Fibroblast of peridontal ligament (primary cell): ENCODE results near the gene ARHGEF1.

Experiments used
- DNase-seq: peaks from one replicate; pipeline ENCODE4 v3.0.0-alpha.2; 2010; ENCODE audit errors: extremely low read depth

Gene ARHGEF1

DNA sequence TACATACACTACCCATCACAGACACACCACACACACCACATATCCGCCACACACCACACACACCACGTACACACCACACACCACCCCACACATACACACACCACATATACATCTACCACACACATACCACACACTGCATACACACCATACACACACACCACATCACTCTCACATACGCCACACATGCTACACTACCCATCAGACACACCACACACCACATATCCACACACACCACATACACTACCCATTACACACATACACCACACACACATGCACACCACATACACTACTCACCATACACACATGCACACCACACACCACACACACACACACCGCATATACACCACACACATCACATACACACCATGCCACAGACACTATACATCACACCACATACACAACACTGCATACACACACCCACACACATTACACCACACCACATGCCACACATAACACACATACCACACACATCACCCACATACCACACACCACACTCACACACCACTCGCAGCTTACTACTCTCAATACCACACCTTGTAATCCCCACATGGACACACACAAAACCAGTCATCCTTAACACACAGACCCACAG, 35.8 kb downstream of the ARHGEF1 start:
- DNase-seq, result no peak

DNA sequence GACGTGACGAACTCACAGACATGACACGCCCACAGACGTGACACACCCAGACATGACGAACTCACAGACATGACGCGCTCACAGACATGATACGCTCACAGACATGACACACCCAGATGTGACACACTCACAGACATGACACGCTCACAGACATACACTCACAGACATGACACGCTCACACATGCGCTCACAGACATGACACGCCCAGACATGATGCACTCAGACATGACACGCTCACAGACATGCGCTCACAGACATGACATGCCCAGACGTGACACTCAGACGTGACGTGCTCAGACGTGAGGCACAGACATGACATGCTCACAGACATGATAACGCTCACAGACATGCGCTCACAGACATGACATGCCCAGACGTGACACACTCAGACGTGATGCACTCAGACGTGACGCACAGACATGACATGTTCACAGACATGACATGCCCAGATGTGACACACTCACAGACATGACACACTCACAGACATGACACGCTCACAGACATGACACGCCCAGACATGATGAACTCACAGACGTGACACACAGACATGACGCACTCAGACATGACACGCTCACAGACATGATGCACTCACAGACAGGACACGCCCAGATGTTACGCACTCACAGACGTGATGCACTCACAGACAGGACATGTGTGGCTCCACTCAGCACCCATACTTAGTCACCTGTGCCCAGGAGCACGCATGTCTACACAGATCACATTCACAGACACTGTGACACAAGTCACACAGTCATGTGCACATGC, 37.1 kb downstream of the ARHGEF1 start:
- no peak for DNase-seq

DNA sequence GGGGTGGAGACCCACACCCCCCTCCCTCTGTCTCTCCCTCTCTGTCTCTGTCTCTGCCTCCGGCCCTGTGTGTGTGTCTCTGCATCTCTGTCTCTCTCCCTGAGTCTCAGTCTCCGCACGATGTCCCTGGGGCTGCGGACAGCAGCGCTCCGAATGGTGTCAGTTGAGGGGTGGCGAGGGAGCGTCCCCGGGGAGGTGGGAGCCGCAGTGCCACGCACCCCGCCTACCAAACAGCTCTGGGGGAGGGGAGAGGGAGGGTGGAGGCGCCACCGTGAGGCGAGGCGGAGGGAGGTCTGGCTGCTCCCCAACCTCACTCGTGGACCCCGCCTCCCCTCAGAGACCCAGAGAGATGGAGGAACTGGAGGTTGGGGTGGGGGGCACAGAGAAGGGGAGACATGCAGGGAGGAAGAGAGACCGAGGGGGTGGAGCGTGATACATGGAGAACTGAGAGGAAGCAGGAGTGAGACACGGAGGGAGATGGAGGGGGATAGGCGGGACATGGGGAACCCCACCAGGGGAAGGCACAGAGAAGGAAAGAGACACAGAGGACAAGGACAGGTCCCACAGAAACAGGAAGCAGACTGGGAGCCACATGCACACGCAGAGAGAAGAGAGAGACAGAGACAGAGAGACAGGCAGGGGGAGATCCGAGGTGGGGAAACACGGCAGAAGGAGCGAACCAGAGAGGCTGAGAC, 38.0 kb downstream of the ARHGEF1 start:
- no peak for DNase-seq

DNA sequence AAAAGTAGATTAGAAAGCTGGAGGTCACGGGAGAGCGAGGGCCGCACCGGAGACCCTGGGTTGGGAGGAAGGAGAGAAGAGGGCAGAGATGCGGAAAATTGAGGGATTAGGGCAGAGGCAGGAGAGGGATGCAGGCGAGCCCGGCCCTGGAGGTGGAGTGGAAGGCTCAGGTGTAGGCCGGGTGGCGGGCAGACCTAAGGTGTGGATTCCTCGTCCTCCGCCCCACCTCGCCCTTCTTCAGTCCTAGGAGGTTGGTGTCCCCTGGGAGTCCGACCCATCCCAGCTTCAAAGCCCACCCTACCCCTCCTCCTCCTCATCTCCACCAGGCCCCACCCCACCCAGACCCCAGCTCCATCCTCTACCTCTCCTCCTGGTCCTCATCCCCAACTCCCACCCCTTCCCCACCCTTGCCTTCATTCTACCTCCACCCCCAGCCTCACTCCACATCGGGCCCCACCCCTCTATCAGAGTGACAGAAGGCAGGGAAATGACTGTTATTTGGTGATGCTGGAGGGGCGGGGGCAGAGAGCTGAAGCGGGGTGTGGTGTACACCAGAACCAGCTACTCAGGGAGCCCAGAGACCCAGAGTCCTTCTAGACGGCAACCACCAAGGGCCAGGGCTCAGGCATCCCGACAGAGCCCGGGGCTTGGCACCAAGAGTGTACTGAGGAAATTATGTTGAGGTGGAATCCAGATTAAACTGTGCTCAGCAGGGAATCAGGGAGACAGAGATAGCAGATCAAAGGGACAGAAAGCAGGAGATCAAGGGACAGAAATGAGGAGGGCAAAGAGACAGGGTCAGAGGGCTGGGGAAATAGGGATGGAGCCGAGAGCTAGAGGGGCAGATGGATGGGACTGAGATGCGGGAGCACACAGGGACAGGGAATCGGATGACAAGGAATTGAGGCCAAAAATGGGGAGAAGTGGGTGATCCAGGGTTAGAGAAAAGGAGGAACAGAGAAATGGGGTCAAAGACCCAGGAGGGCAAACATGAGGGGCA, 38.9 kb downstream of the ARHGEF1 start:
- no peak for DNase-seq

DNA sequence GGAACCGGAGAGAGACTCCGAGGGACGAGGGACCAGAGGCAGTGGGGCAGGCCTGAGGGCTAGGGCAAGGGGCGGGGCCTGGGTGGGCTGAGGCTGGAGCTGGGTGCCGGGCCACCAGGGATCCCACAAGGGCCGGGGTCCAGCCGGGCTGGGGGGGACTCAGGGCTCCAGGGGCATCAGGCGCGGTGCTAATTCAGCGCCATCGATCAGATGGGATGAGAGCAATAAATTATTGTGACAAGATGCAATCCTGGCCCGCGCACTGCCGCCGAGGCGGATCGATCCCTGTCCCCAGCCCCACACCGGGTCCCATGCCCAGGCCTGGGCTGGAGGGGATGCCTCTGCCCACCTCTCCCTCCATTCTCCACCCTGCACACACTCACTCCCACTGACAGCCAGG, 39.6 kb downstream of the ARHGEF1 start:
- no peak for DNase-seq

DNA sequence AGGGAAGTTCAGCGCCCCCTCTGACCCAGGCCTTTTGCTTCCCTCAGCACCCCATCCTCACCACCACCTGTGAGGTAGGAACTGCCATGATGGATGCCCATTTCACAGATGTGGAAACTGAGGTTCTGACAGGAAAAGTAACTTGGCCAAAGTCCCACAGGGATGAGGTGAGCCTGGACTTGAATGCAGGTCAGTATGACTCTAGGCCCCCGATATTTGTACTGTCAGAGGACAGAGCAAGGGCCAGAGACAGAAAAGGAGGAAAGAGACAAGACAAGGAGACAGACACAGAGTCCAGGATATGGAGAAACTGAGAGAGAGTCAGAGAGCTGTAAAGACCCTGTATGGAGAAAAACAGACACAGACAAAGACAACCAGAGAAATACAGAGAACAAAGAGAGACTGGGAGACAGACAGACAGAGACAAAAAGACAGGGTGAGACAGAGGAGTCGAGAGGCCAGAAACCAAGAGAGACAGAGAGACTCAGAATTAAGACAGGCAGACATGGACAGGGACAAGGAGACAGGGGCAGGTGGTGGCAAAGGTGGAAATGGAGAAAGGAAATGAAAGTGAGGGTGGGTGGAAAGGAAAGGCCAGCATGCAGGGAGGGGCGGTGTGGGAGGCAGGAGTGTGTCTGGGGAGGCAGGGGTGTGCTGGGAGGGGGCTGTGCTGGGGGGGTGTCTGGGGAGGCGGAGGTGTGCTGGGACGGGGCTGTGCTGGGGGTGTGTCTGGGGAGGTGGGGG, 40.2 kb downstream of the ARHGEF1 start:
- DNase-seq, result no peak

DNA sequence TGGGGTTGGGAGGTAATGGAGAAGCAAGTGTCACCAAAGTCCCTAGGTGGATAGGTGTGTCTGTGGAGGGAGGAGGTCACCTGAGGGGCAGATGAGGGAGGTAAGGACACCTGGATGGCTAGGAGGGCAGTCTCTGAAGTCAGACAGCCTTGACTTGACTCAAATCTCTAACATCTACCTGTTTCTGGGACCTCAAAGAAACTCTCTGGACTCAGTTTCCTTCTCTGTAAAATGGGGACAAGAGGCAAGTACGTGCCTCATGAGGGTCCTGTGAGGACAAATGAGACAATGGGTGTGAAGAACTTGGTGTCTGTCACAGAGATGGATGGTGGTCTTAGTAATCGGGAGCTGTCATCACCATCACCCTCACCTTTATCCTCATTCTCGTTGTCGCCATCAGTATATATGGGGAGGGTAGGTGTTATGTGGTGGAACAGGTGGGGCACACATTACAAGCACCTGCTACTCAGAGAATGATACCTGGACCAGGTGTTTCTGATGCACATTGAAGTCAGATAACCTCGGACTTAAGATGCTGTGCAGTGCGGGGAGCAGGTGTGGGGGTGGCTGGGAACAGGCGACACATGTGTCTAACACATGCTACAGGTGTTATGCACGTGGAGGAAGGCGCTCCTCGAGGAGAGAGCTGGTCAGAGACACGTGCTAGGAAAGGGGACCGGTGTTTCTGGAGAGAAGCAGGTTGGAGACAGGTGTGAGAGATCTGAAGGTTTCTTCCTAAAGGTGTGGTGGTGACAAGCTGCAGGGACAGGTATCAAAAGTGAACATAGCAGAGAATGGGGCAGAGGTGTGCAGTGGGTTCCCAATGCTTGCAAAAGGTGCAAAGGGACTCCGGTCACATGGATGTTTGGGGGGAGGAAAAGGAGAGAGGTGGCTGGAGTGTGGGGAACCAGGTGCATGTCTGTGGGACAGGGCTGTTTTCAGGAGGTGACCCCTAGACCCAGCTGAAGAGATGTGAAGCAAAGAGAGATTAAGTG, 41.5 kb downstream of the ARHGEF1 start:
- no peak for DNase-seq

DNA sequence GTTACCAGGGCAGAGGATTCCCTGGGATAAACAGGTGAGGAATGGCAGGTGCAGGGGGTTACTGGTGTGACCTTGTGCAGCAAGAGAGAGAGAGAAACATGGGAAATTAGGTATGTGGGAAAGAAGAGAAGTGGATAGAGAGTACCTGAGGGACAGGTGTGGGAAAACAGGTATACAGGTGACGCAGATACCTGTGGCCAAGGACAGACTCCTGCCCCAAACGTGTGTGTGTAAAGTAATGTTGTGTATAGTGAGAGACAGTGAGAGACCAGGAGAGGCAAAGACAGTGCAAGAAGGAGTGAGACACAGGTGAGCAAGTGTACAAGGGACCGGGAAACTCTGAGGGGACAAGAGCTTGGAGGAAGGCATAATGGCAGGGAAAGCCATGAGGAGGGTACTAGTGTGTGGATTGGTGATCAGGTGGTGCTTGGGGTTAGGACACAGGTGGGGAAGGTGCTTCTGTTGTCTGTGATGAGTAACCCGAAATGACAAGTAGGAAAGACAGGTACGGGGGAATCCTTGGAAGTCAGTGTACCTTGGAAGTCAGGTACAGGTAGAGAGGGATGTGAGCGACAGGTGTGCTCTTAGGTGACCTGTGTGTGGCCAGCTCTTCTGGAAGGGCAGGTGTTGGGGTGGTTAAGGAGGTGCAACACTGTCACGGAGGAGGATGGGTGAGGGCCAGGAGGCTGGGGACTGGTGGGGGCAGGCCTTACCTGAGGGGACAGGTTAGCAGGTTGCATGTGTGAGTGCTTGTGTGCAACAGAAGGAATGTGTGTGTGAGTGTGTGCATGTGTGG, 42.4 kb downstream of the ARHGEF1 start:
- no peak for DNase-seq

DNA sequence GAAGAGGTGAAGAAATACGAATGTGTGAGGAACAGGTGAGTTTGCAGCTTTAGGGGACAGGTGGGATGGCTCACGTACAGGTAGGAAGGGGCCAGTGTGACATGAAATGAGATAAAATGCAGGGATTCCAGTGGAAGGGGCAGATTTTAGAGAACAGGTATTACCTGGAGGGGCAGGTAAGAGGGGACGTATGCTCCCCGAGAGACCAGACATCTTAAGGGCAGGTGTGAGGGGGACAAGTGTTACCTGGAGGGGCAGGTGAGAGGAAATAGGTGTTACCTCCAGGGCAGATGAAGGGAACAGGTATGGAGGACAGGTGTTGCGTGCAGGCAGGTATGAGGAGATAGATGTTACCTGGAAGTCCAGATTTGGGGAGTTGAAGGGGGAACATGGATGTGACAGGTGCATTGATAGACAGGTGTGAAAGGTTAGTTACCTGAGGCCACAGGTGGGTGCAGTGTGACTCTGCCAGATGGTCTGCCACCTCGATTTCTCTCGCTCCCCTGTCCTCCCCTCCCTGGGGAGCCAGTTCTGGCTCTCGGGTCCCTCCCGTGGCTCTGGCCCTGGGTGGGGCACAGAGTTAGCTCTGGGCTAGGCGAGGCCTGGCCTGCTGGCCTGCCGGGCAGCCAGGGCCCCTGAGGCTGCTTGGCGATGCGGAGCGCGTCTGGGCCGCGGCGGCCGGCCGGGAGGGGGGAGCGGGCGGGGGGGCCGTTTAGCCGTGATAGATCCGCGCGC, 43.2 kb downstream of the ARHGEF1 start:
- DNase-seq, result no peak

DNA sequence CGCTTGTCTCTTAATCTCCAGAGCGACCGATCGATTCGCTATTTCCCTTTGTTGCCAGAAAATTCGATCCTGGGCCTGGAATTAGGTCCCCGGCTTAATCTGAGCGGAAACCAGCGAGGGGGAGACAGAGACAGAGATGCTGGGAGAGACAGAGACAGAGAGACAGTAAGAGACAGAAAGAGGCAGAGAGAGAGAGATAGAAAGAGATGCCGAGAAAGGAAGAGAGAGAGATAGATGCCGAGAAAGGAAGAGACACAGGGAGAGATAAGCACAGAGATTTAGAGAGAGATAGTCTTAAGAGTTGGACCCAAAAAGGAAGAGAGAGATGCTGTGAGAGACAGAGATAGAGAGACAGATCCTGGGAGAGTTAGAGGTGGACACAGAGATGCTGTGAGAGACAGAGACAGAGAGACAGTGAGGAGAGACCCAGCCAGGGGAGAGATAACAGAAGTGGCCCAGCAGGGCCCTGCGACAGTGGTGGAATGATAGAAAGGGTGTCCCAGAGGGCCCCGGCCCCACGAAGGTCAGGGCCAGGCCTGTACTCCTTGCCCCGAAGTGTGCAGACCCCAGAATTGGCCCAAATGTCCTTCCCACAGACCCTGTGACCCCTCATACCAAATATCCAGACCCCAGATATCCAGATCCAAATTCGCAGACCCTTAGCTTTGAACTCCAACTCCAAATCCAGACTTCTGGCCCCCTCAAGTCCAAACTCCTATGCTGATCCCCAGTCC, 43.9 kb downstream of the ARHGEF1 start:
- no peak for DNase-seq

DNA sequence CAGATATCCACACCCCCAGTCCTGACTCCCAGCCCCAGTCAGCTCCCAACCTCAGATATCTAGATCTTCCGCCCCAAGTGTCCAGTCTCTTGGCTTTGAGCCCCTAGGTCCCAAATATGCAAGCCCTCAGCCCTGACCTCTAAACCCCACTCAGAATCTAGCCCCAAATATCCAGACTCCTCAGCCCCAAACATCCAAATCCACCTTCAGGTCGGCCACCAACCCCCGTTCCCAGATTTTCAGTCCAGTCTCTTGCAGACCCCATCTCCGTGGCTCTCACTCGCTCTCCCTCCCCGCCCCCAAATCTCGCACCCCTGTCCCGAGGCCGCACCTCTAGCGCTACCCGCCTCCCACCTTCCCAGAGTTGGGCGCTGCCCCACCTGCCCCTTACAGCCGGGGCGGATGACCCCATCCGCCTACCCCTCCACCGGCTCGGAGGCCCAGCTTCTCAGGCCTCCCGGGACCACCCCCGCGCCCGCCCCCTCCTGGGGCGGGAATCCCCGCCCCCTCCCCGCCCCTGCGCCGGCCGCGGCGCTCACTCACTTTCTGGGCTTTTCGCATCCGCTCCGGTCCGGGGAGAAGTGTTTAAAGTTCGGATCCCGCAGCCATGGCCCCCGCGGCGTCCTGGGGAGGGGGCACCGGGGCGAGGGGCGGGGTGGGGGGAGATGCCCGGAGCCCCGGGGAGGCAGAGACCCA, 44.7 kb downstream of the ARHGEF1 start:
- DNase-seq, result no peak

DNA sequence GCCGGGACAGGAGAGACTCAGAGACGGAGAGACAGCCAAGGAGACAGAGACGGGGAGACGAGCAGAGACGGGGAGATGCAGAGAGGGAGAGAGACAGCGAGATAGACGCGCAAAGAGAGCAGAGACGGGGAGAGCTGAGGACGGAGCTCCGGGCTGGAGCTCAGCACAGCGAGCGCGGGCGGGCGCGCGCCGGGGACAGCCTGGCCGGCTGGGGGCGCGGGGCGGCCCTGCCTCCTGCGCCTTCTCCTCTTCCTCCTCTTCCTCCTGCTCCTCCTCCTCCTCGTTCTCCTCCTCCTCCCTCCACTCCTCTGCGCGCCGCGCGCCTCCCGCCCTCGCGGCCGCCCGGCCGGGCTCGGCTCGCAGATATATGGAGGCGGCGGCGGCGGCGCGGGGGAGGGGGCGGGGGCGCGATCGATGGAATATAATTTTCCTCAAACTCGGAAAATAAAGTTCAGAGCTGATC, 45.3 kb downstream of the ARHGEF1 start, which contains the start of gene ERFL:
TSS of gene ERFL (minus strand) at position 229 of the 463 bp plus-strand sequence. CDS start 15,530 bp downstream, outside the sequence.
- DNase-seq, result no peak

DNA sequence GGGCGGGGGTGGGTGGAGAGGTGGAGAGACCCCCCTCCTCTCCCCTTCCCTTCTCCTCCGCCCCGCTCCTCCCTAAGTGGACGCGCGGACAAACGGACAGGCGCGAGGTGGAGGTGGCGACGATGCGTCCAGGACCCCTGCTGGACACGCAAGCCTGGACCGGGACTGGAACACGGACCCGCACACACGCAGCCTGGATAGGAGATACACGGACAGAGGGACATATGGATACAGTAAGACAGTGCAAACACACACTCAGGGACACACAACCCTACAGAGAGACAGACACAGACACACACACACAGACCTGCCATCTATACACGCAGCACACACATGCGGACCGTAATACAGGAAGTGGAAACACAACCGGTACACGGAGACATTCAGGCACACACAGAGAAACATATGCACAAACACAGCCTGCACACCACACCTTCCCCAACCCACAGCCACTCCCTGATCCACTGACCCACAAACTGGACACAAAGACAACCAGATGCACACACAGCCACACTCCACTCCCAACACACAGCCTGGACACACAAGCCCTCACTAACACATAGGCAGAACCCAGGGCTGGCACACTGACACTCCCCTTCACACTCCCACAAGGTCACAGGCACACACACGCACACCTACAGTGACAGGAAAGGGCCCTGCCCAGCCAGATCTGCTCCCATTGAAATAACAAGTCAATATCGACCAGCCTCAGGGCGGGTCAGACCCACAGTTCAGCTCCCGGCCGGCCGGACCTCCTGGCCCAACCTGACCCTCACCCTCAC, 46.0 kb downstream of the ARHGEF1 start:
- no peak for DNase-seq

DNA sequence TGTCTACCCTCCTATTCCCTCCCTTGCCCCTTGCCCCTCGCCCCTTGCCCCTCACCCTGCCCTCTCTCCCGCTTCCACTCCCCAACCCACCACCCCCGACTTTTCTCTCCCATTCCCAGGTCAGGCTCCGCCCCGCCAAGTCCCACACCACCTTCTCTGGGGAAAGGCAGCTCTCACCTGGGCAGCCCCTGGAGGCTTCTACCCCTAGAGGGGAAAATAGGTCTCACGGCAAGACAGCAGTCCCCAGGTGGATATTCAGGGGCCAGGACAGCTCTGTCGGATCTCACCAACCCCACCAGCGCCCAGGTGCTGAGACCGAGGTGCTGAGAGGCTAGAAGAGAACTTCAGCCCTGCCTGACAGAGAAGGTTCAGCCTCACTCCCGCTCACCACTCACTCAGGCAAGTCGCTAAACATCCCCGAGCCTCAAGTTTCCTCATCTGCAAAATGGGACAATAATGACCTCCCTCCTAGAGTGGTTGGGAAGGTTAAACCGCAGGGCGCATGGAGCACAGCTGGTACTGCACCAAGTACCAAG, 46.6 kb downstream of the ARHGEF1 start:
- no peak for DNase-seq

DNA sequence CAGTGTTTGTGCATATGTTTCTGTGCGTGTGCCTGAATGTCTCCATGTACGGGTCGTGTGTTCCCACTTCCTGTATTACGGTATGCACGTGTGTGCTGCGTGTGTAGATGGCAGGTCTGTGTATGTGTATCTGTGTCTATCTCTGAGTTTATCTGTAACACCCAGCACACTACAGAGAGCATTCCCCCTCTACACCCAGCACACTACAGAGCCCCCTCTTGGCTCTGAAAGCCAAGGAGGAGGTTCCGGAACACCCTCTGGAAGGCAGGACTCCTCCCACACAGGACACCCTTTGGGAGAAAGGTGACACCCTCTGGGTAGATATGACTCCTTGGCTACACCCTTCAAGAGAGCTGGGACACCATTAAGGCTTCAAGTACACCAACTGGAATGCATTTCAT, 47.3 kb downstream of the ARHGEF1 start:
- DNase-seq, result no peak
